Endodermal cell (in vitro differentiated cells): Measurements from ENCODE around the gene PDP2. TPM values are rescaled to one million over a fixed set of nuclear protein-coding genes. Genes with fewer than 3 reads are reported as not detected.

Experiments used
- DNase-seq: peaks from one replicate; pipeline ENCODE4 v3.0.0-alpha.2; 2017
- H3K27ac ChIP-seq: 2 replicates; pipeline ENCODE4 v1.5.1; 2013; ENCODE audit warnings: mild to moderate bottlenecking, low read depth, low read length, moderate library complexity
- H3K27me3 ChIP-seq: 2 replicates; pipeline ENCODE4 v1.6.1; 2013; ENCODE audit warnings: mild to moderate bottlenecking, low read length, moderate library complexity; ENCODE audit not compliant: insufficient read depth, control insufficient read depth, poor library complexity, severe bottlenecking
- H3K36me3 ChIP-seq: 2 replicates; pipeline ENCODE4 v1.7.0; 2013; ENCODE audit warnings: mild to moderate bottlenecking, low read length, moderate library complexity; ENCODE audit not compliant: control insufficient read depth, insufficient read depth
- H3K4me1 ChIP-seq: one replicate; pipeline ENCODE4 v1.7.0; 2013; ENCODE audit warnings: low read length; ENCODE audit not compliant: control insufficient read depth, insufficient read depth
- H3K4me3 ChIP-seq: 2 replicates; pipeline ENCODE4 v1.5.1; 2013; ENCODE audit warnings: mild to moderate bottlenecking, low read length, moderate library complexity
- H3K9ac ChIP-seq: 2 replicates; pipeline ENCODE4 v1.6.1; 2013; ENCODE audit warnings: mild to moderate bottlenecking, low read length, moderate library complexity; ENCODE audit not compliant: poor library complexity, severe bottlenecking; ENCODE audit errors: extremely low read depth
- H3K9me3 ChIP-seq: 2 replicates; pipeline ENCODE4 v1.6.1; 2013; ENCODE audit warnings: mild to moderate bottlenecking, low read length, moderate library complexity; ENCODE audit not compliant: control insufficient read depth
- H3K27ac Mint-ChIP-seq: 2 replicates; pipeline ENCODE4 v1.8.0; 2020; ENCODE audit warnings: mixed read lengths
- H3K27me3 Mint-ChIP-seq: 2 replicates; pipeline ENCODE4 v1.8.0; 2021; ENCODE audit warnings: mild to moderate bottlenecking, mixed read lengths; ENCODE audit not compliant: insufficient read depth
- H3K36me3 Mint-ChIP-seq: 2 replicates; pipeline ENCODE4 v1.8.0; 2020; ENCODE audit warnings: low read depth, mixed read lengths
- H3K4me1 Mint-ChIP-seq: 2 replicates; pipeline ENCODE4 v1.8.0; 2020; ENCODE audit warnings: mixed read lengths
- H3K4me3 Mint-ChIP-seq: 2 replicates; pipeline ENCODE4 v1.8.0; 2020; ENCODE audit warnings: mild to moderate bottlenecking, moderate library complexity, mixed read lengths
- H3K9me3 Mint-ChIP-seq: 2 replicates; pipeline ENCODE4 v1.8.0; 2020; ENCODE audit warnings: mild to moderate bottlenecking, mixed read lengths
- CTCF ChIP-seq: fragments of 200-600 bp; sonication (generic); conservative IDR thresholded peaks from 2 replicates; pipeline ENCODE4 v1.5.0; 2021; ENCODE audit warnings: antibody characterized with exemption, mild to moderate bottlenecking
- WGBS, 2 experiments: methylation state at CpG; one replicate each; pipeline versions ENCODE4 v1.1.5 to v1.1.7; 2013; ENCODE audit warnings: missing lambda C conversion rate in 2 of 2, mixed read lengths in 1 of 2; ENCODE audit not compliant: insufficient coverage in 1 of 2, insufficient read length in 1 of 2; 5-methylcytosine and 5-hydroxymethylcytosine counted together
- total RNA-seq, 2 donors: library from RNA; stranded (reverse); fragmentation: NEBNext Ultra II Directional in 1 of 2; extraction: Animal tissue kit (Norgen Biotek cat#: 25700) in 1 of 2; gene quantifications; 2 replicates in 1 of 2; 3 replicates in 1 of 2; pipeline ENCODE4 v1.2.1, GENCODE V29; 2021

PDP2 gene
- total RNA-seq, 2 donors from 2014 or later, result 23.1 to 31.5 TPM

GRCh38 chr16:66918355-66918754, 38.0 kb downstream of the PDP2 start:
- no peak for DNase-seq
- Histone ChIP-seq H3K36me3 (no peaks in the 10 kb centered on the region), H3K4me3 (no peak overlapping the region), H3K9me3 (no peaks in the 10 kb centered on the region), H3K9ac (no peak overlapping the region), H3K27me3 (peaks cover 34% of the 10 kb centered on the region), H3K4me1 (no peaks in the 10 kb centered on the region), H3K27ac (no peak overlapping the region)
- no peaks in the 10 kb centered on the region for H3K4me1 Mint-ChIP-seq
- 88 to 92% methylated on average over 5 to 6 of the region's 6 CpGs for WGBS, 2 experiments
- no peaks in the 10 kb centered on the region for H3K9me3 Mint-ChIP-seq
- no peaks in the 10 kb centered on the region for H3K36me3 Mint-ChIP-seq
- no peak overlapping the region for H3K4me3 Mint-ChIP-seq
- H3K27me3 Mint-ChIP-seq, result peaks cover 45% of the 10 kb centered on the region
- no peak for TF ChIP-seq CTCF
- H3K27ac Mint-ChIP-seq, result no peak overlapping the region

GRCh38 chr16:66918803-66919568, 38.7 kb downstream of the PDP2 start, which contains the start of gene CDH16:
Gene CDH16, minus strand, starts transcription at chr16:66918885. Its CDS starts 820 bp downstream, at chr16:66918065.
- WGBS, 2 experiments, result 85 to 91% methylated on average over 5 to 7 of the region's 7 CpGs
- no peaks in the 10 kb centered on the region for H3K4me1 Mint-ChIP-seq
- no peak within 1 kb of the TSS for H3K4me3 Mint-ChIP-seq
- Histone ChIP-seq H3K9ac (no peak within 1 kb of the TSS), H3K4me3 (no peak within 1 kb of the TSS), H3K27ac (no peak within 1 kb of the TSS), H3K4me1 (no peaks in the 10 kb centered on the region), H3K36me3 (no peaks in the 10 kb centered on the region), H3K27me3 (peaks cover 40% of the 10 kb centered on the region), H3K9me3 (no peaks in the 10 kb centered on the region)
- no peak for TF ChIP-seq CTCF
- DNase-seq, result no peak
- no peak within 1 kb of the TSS for H3K27ac Mint-ChIP-seq
- H3K27me3 Mint-ChIP-seq, result peaks cover 50% of the 10 kb centered on the region
- H3K36me3 Mint-ChIP-seq, result no peaks in the 10 kb centered on the region
- H3K9me3 Mint-ChIP-seq, result no peaks in the 10 kb centered on the region

- WGBS, 2 experiments, result 70 to 82% methylated on average over 2 to 5 of the region's 5 CpGs
- H3K4me1 Mint-ChIP-seq, result no peaks in the 10 kb centered on the region
Measured at GRCh38 chr16:66919569-66920298, 39.4 kb downstream of the PDP2 start.

More at GRCh38 chr16:66919569-66920298, 39.4 kb downstream of the PDP2 start:
- H3K27me3 Mint-ChIP-seq, result peaks cover 58% of the 10 kb centered on the region
- H3K4me3 ChIP-seq, result no peak overlapping the region
- H3K27ac ChIP-seq, result no peak overlapping the region
- no peak overlapping the region for H3K9ac ChIP-seq
- no peak overlapping the region for H3K4me3 Mint-ChIP-seq
- H3K27me3 ChIP-seq, result peaks cover 45% of the 10 kb centered on the region
- H3K9me3 Mint-ChIP-seq, result no peaks in the 10 kb centered on the region
- no peak for TF ChIP-seq CTCF
- no peaks in the 10 kb centered on the region for H3K4me1 ChIP-seq
- no peaks in the 10 kb centered on the region for H3K36me3 ChIP-seq
- H3K9me3 ChIP-seq, result no peaks in the 10 kb centered on the region
- no peak for DNase-seq
- H3K36me3 Mint-ChIP-seq, result no peaks in the 10 kb centered on the region
- H3K27ac Mint-ChIP-seq, result no peak overlapping the region
